SH-SY5Y (cell line): ENCODE measurements around the gene ZER1.

ENCODE experiments used
- GATA2 ChIP-seq: IDR thresholded peaks from 2 replicates; pipeline ENCODE4 v1.6.1; 2011; ENCODE audit warnings: mild to moderate bottlenecking, low read depth, low read length
- GATA3 ChIP-seq: IDR thresholded peaks from 2 replicates; pipeline ENCODE4 v1.6.1; 2011; ENCODE audit warnings: low read depth, mild to moderate bottlenecking, low read length, moderate library complexity

DNA sequence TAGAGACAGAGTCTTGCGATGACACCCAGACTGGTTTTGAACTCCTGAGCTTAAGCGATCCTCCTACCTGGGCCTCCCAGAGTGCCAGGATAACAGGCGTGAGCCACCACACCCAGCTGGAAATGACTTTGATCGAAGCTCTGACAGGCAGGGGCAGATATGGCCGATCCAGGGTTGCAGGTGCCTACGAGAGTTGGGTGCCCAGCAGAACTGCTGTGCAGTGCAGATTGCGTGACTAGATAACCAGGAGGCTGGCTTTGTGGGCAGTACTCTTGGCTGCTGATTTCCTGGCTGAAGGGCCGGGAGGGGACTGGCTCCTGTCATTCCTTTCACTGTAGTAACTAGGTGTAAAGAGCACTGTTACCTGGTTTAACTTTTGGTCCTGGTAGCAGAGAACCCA, 27.2 kb upstream of the ZER1 start:
- TF ChIP-seq GATA2 (no peak), GATA3 (no peak)
